Measurements from ENCODE around the gene ATXN1.
A peak's percentile ranks its signal among the peaks of the same experiment; 100 is the strongest.

Gene ATXN1

GRCh38 chr6:16782278-16782677, 21.0 kb upstream of the ATXN1 start:
- DNase-seq: no peak

GRCh38 chr6:16781348-16782169, 20.3 kb upstream of the ATXN1 start:
- DNase-seq: no peak

GRCh38 chr6:16778521-16778920, 17.3 kb upstream of the ATXN1 start:
- no peak for DNase-seq

GRCh38 chr6:16777794-16778193, 16.5 kb upstream of the ATXN1 start:
- DNase-seq: no peak

- no peak for DNase-seq
Observed at GRCh38 chr6:16776394-16777017, 15.2 kb upstream of the ATXN1 start.

- DNase-seq: no peak
Observed at GRCh38 chr6:16774437-16774836, 13.2 kb upstream of the ATXN1 start.

- no peak for DNase-seq
Observed at GRCh38 chr6:16773362-16773761, 12.1 kb upstream of the ATXN1 start.

GRCh38 chr6:16770701-16771569, 9.7 kb upstream of the ATXN1 start:
- DNase-seq: peak; percentile 26

GRCh38 chr6:16769986-16770376, 8.7 kb upstream of the ATXN1 start:
- DNase-seq: no peak

- DNase-seq: no peak
Observed at GRCh38 chr6:16769131-16769985, 8.1 kb upstream of the ATXN1 start.

- DNase-seq: no peak
Observed at GRCh38 chr6:16768477-16768830, 7.2 kb upstream of the ATXN1 start.

- DNase-seq: no peak
Observed at GRCh38 chr6:16767765-16768476, 6.7 kb upstream of the ATXN1 start.

- no peak for DNase-seq
Observed at GRCh38 chr6:16766836-16767745, 5.8 kb upstream of the ATXN1 start.

- no peak for DNase-seq
Observed at GRCh38 chr6:16766043-16766536, 4.8 kb upstream of the ATXN1 start.

GRCh38 chr6:16765235-16765634, 4.0 kb upstream of the ATXN1 start:
- DNase-seq: no peak

GRCh38 chr6:16764188-16764950, 3.1 kb upstream of the ATXN1 start:
- DNase-seq: no peak

GRCh38 chr6:16762550-16763477, 1.6 kb upstream of the ATXN1 start:
- DNase-seq: peak; percentile 40

- no peak for DNase-seq
Observed at GRCh38 chr6:16762268-16762549, 949 bp upstream of the ATXN1 start.

Data from NCI-H2081 treated with DMSO at 0.1 percent for 48 hours (cell line).